K562 (cell line): Measurements from ENCODE around the gene TEAD4. TPM values are rescaled to one million over a fixed set of nuclear protein-coding genes. Genes with fewer than 3 reads are reported as not detected.
A peak's percentile ranks its signal among the peaks of the same experiment; 100 is the strongest.

Experiments
- ATAC-seq: fragments of 200-7000 bp; cut with Tn5 transposase; 3 replicates; pipeline ENCODE4 v1.9.1; 2020; ENCODE audit warnings: moderate library complexity
- BruUV-seq: library from RNA; stranded (reverse); fragments of 400-500 nt; replicated peaks from 2 replicates; lab custom pipeline; 2021; lab: Mats Ljungman, UMichigan
- CTCF ChIA-PET: fragments of 300-600 bp; formaldehyde crosslinking; extraction: SDS; loops from one replicate; lab custom pipeline; 2021; ENCODE audit warnings: low intra/inter-chr PET ratio; lab: Yijun Ruan, JAX
- POLR2A ChIA-PET: fragments of 300-600, 350-650 bp; sonication (Branson Sonifier 250); formaldehyde crosslinking; extraction: SDS; loops from one replicate; lab custom pipeline; 2021; ENCODE audit warnings: antibody characterized with exemption, inconsistent platforms; lab: Yijun Ruan, JAX
- DNase-seq, 4 experiments: peaks; one replicate each; pipeline versions ENCODE4 v3.0.0 to v3.0.0-alpha.2; 2011 to 2018; ENCODE audit warnings: low spot score in 3 of 4, mixed read lengths in 3 of 4; ENCODE audit errors: extremely low read depth in 1 of 4
- FAIRE-seq: peaks from 2 replicates; lab custom pipeline; 2011; peaks lifted over from hg19 to GRCh38; lab: Jason Lieb, UNC
- H2AFZ ChIP-seq: 2 replicates; pipeline ENCODE4 v1.6.0; 2011; ENCODE audit warnings: low read depth, low read length, control low read depth, inconsistent platforms
- H3K27ac ChIP-seq: fragments of 200-600 bp; 3 replicates; pipeline ENCODE4 v1.8.0; 2011; ENCODE audit warnings: low read depth, mild to moderate bottlenecking, control low read depth, inconsistent platforms, low read length, moderate library complexity, mixed read lengths; ENCODE audit errors: extremely low read depth
- H3K27me3 ChIP-seq, 2 experiments: fragments of 300-600 bp in 1 of 2; 2 replicates in 1 of 2; 3 replicates in 1 of 2; pipeline versions ENCODE4 v1.6.0 to v1.8.0; 2011; ENCODE audit warnings: inconsistent platforms in 2 of 2, low read length in 2 of 2, mild to moderate bottlenecking in 1 of 2, mixed read lengths in 1 of 2, moderate library complexity in 1 of 2; ENCODE audit not compliant: control insufficient read depth in 2 of 2, insufficient read depth in 2 of 2
- H3K36me3 ChIP-seq: fragments of 300-600 bp; 3 replicates; pipeline ENCODE4 v1.8.0; 2011; ENCODE audit warnings: mild to moderate bottlenecking, low read length, inconsistent platforms; ENCODE audit not compliant: control insufficient read depth, insufficient read depth
- H3K4me1 ChIP-seq, 2 experiments: fragments of 200-600 bp in 1 of 2; replicated peaks in 1 of 2; 2 replicates in 1 of 2; 3 replicates in 1 of 2; pipeline versions ENCODE4 v1.5.1 to v1.8.0; 2011; ENCODE audit warnings: inconsistent platforms in 2 of 2, low read length in 2 of 2, mild to moderate bottlenecking in 1 of 2, mixed read lengths in 1 of 2, moderate library complexity in 1 of 2; ENCODE audit not compliant: control insufficient read depth in 2 of 2, insufficient read depth in 2 of 2
- H3K4me2 ChIP-seq: 2 replicates; pipeline ENCODE4 v1.6.1; 2011; ENCODE audit warnings: low read length, control low read depth, inconsistent platforms, mixed read lengths; ENCODE audit not compliant: insufficient read depth
- H3K4me3 ChIP-seq: fragments of 200-600 bp; sonication (generic), shearing (Covaris generic); 2 replicates; pipeline ENCODE4 v1.5.1; 2016; ENCODE audit warnings: control low read depth, inconsistent platforms
- H3K79me2 ChIP-seq: fragments of 200-600 bp; 3 replicates; pipeline ENCODE4 v1.8.0; 2011; ENCODE audit warnings: low read length, inconsistent platforms; ENCODE audit not compliant: control insufficient read depth, insufficient read depth
- H3K9ac ChIP-seq, 2 experiments: 2 replicates each; pipeline versions ENCODE4 v1.6.0 to v1.6.1; 2011; ENCODE audit warnings: low read depth in 2 of 2, low read length in 2 of 2, control low read depth in 1 of 2, inconsistent platforms in 1 of 2, mild to moderate bottlenecking in 1 of 2, mixed read lengths in 1 of 2; ENCODE audit not compliant: insufficient read depth in 1 of 2
- H3K9me1 ChIP-seq: one replicate; pipeline ENCODE4 v1.6.0; 2011; ENCODE audit warnings: inconsistent platforms, mild to moderate bottlenecking, low read length, moderate library complexity; ENCODE audit not compliant: control insufficient read depth, insufficient read depth
- H3K9me3 ChIP-seq: replicated peaks from 2 replicates; pipeline ENCODE4 v1.5.1; 2011; ENCODE audit warnings: low read depth, low read length, inconsistent platforms; ENCODE audit not compliant: control insufficient read depth, insufficient read depth
- H4K20me1 ChIP-seq: replicated peaks from 2 replicates; pipeline ENCODE4 v1.6.1; 2011; ENCODE audit warnings: low read length, inconsistent platforms, mixed read lengths; ENCODE audit not compliant: control insufficient read depth, insufficient read depth
- BACH1 ChIP-seq: fragments of 200-800 bp; sonication (Bioruptor generic); IDR thresholded peaks from 2 replicates; pipeline ENCODE4 v1.6.1; 2016; ENCODE audit warnings: missing genetic modification characterization, missing compliant biosample characterization
- FOSL1 ChIP-seq: fragments of 200-800 bp; sonication (Bioruptor generic); conservative IDR thresholded peaks from 2 replicates; pipeline ENCODE4 v1.6.1; 2016; ENCODE audit warnings: missing genetic modification characterization, missing compliant biosample characterization
- FOXM1 ChIP-seq, 2 experiments: fragments of 450-650 bp in 1 of 2; sonication (generic) in 1 of 2; formaldehyde crosslinking in 1 of 2; IDR thresholded peaks; 2 replicates each; pipeline versions ENCODE4 v1.6.1 to v1.9.0; 2017 to 2022; ENCODE audit warnings: low read depth in 2 of 2, mild to moderate bottlenecking in 2 of 2, missing genetic modification reagents in 1 of 2, moderate library complexity in 1 of 2
- PHTF2 ChIP-seq: fragments of 250-450 bp; sonication (Bioruptor Pico); IDR thresholded peaks from 2 replicates; pipeline ENCODE4 v1.5.0; 2021; ENCODE audit warnings: mild to moderate bottlenecking
- SOX6 ChIP-seq: fragments of 450-650 bp; IDR thresholded peaks from 2 replicates; pipeline ENCODE4 v1.6.1; 2014; ENCODE audit warnings: mild to moderate bottlenecking
- TFAM ChIP-seq: fragments of 250-450 bp; sonication (Bioruptor Pico); conservative IDR thresholded peaks from 2 replicates; pipeline ENCODE4 v1.5.0; 2021; ENCODE audit warnings: mild to moderate bottlenecking, moderate library complexity
- ZMIZ1 ChIP-seq, 2 experiments: fragments of 150-350 bp in 1 of 2; IDR thresholded peaks; 2 replicates each; pipeline ENCODE4 v1.6.1; 2012 to 2016; ENCODE audit warnings: low read depth in 2 of 2, low read length in 2 of 2, mild to moderate bottlenecking in 1 of 2, moderate library complexity in 1 of 2
- ZNF263 ChIP-seq: sonication (generic); formaldehyde crosslinking; IDR thresholded peaks from 2 replicates; pipeline ENCODE4 v1.8.0; 2022; ENCODE audit warnings: mild to moderate bottlenecking, missing genetic modification reagents, borderline replicate concordance
- ZNF318 ChIP-seq, 2 experiments: fragments of 450-650 bp; IDR thresholded peaks; 2 replicates each; pipeline ENCODE4 v1.6.1; 2016; ENCODE audit warnings: mild to moderate bottlenecking in 2 of 2, borderline replicate concordance in 1 of 2, low read depth in 1 of 2, moderate library complexity in 1 of 2
- ZNF79 ChIP-seq: fragments of 250-450 bp; sonication (Bioruptor Pico); IDR thresholded peaks from 2 replicates; pipeline ENCODE4 v1.4.0; 2020; ENCODE audit warnings: low read depth, mild to moderate bottlenecking, moderate library complexity
- WGBS: fragments of 100-300 bp; shearing (Covaris generic); methylation state at CpG from one replicate; pipeline ENCODE4 v1.1.6; 2016; ENCODE audit warnings: low coverage, mixed read lengths; ENCODE audit not compliant: insufficient coverage; ENCODE audit errors: missing lambda C conversion rate; 5-methylcytosine and 5-hydroxymethylcytosine counted together
- in situ Hi-C: fragments of 300-500 bp; cut with MboI; formaldehyde crosslinking; loops from 4 replicates; pipeline ENCODE4 v1.15.0; 2018; ENCODE audit warnings: inconsistent platforms, mixed read lengths
- intact Hi-C: fragments of 100-400 bp; cut with micrococcal nuclease; formaldehyde crosslinking; loops from 2 replicates; pipeline ENCODE4 v1.14.2; 2022
- polyA plus RNA-seq, 8 experiments: library from polyadenylated mRNA; depleted of rRNA in 4 of 8; stranded (reverse) in 5 of 8; unstranded in 3 of 8; fragments of >200 nt; fragmentation: Nextera tagmentation in 2 of 8; fragmentation: Illumina TruSeq in 1 of 8; extraction: Ambion mirVana in 2 of 8; extraction: Trizol in 1 of 8; gene quantifications; 2 replicates each; pipeline versions ENCODE4 v1.2.1 to v1.2.3, GENCODE V29; 2011 to 2014; ENCODE audit warnings: inconsistent platforms in 1 of 8, missing spikeins in 1 of 8
- total RNA-seq, 7 experiments: library from RNA; depleted of rRNA in 6 of 7; stranded (reverse); fragments of >200 nt in 6 of 7; fragmentation: Illumina TruSeq in 2 of 7; extraction: Trizol in 2 of 7; gene quantifications; 2 replicates each; pipeline versions ENCODE4 v1.2.1 to v1.2.3, GENCODE V29; 2011 to 2021; ENCODE audit warnings: low replicate concordance in 1 of 7

TEAD4 gene
- total and polyA plus RNA-seq, 9 of the 15 experiments (the other 6 are each of a cell fraction or from before 2014, with no cell fraction given): 0.82 to 40.0 (median 17.0) TPM

GRCh38 chr12:2984249-2984648 is 25.1 kb downstream of the TEAD4 start:
- Histone ChIP-seq H3K9me3 (no peaks in the 10 kb centered on the region), H2AFZ (no peak overlapping the region), H4K20me1 (no peaks in the 10 kb centered on the region), H3K4me2 (no peak overlapping the region), H3K4me3 (no peak overlapping the region), H3K4me1 (peaks cover 6 to 7% of the 10 kb centered on the region in 2 experiments; a peak in 3 of 5 replicates), H3K9ac (no peak overlapping the region), H3K79me2 (peaks cover 13% of the 10 kb centered on the region; the same call in 2 of the 3 replicates), H3K36me3 (peaks cover 21% of the 10 kb centered on the region; the same call in 2 of the 3 replicates), H3K27ac (no peak overlapping the region), H3K27me3 (no peaks in the 10 kb centered on the region), H3K9me1 (no peaks in the 10 kb centered on the region)
- intact Hi-C loops (no loop called here), in situ Hi-C loops (no loop called here)
- ChIA-PET CTCF (no interaction called here), POLR2A (interaction anchor here (0.8 kb wide), 1 partner anchor 18 kb away, joined by 5 read pairs; no protein-coding TSS in a partner anchor)
- no peak for ATAC-seq
- 25% methylated on average over 5 of the region's 5 CpGs for WGBS
- DNase-seq: no peak
- no TSS peak for BruUV-seq
- FAIRE-seq: no peak
- no peak for TF ChIP-seq ZNF263 (CRISPR knock-in tag)
- no peak for TF ChIP-seq BACH1
- TF ChIP-seq SOX6: 0 out of 2 replicates have a peak, but pooled peaks have one; percentile 31
- no peak for TF ChIP-seq ZNF79 (CRISPR knock-in tag)
- TF ChIP-seq ZMIZ1 (IDR thresholded peaks at IDR 0.05; ENCODE audit: low read depth in 2 of 2, low read length in 2 of 2): no peak
- TF ChIP-seq ZNF318 (IDR thresholded peaks at IDR 0.05; ENCODE audit: borderline replicate concordance in 1 of 2, low read depth in 1 of 2): no peak
- no peak for TF ChIP-seq FOSL1
- TF ChIP-seq FOXM1 (IDR thresholded peaks at IDR 0.05; ENCODE audit: low read depth): peak; percentile 49
- TF ChIP-seq FOXM1 (CRISPR knock-in tag; IDR thresholded peaks at IDR 0.05; ENCODE audit: low read depth): no peak
- no peak for TF ChIP-seq PHTF2 (CRISPR knock-in tag)
- TF ChIP-seq TFAM (CRISPR knock-in tag): no peak
